ENCODE data around the gene YKT6.

YKT6 gene

GRCh38 chr7:44263326-44264082, 62.7 kb downstream of the YKT6 start:
- DNase-seq = no peak

Data from activated effector memory CD4-positive, alpha-beta T cell treated with Interleukin-2 at 50 U/mL for 16 hours (primary cell).